Measurements from ENCODE around the gene PPP2R1B. TPM values are rescaled to one million over a fixed set of nuclear protein-coding genes. Genes with fewer than 3 reads are reported as not detected.

The PPP2R1B gene
- total and polyA plus RNA-seq, 2 of the 8 experiments (the other 6 are each of a cell fraction or from before 2014, with no cell fraction given), result 25.8 to 87.0 TPM

GRCh38 chr11:111693224-111693937, 72.8 kb downstream of the PPP2R1B start:
- Histone ChIP-seq H4K91ac (replicated peaks; ENCODE audit: insufficient read length, low read length) (no peak overlapping the region), H3K4me1 (replicated peaks in 1 of 4; ENCODE audit: control insufficient read depth in 3 of 4, insufficient read depth in 4 of 4, low read length in 3 of 4) (peaks cover 0 to 5% (median under 1%) of the 10 kb centered on the region in 4 experiments; a peak in 2 of 7 replicates), H3K9me3 (ENCODE audit: insufficient read depth in 2 of 2, low read depth in 1 of 2, low read length in 1 of 2) (no peaks in the 10 kb centered on the region), H2AK5ac (ENCODE audit: low read depth, low read length) (no peak overlapping the region), H3K27ac (ENCODE audit: low read depth, low read length) (no peak overlapping the region), H3K79me1 (ENCODE audit: low read depth, low read length) (no peaks in the 10 kb centered on the region), H3K36me3 (ENCODE audit: control insufficient read depth in 2 of 4, insufficient read depth in 4 of 4, low read length in 3 of 4) (no peaks in the 10 kb centered on the region), H2BK120ac (replicated peaks; ENCODE audit: low read depth, low read length) (no peak overlapping the region), H3K4ac (replicated peaks; ENCODE audit: insufficient read length, low read depth, low read length) (no peak overlapping the region), H3K9ac (replicated peaks in 1 of 4; ENCODE audit: extremely low read depth in 1 of 4, low read depth in 3 of 4, low read length in 3 of 4) (no peak overlapping the region), H2BK12ac (ENCODE audit: low read depth, low read length) (no peak overlapping the region), H3K14ac (ENCODE audit: insufficient read length) (no peak overlapping the region), H2BK5ac (ENCODE audit: low read depth, low read length) (no peak overlapping the region), H3K23ac (ENCODE audit: insufficient read length) (no peak overlapping the region), H3K56ac (replicated peaks; ENCODE audit: insufficient read length, low read depth, low read length) (no peak overlapping the region), H3K79me2 (ENCODE audit: control insufficient read depth in 1 of 2, insufficient read depth in 2 of 2, low read length in 2 of 2) (no peaks in the 10 kb centered on the region), H4K5ac (ENCODE audit: insufficient read length, low read depth, low read length) (no peak overlapping the region), H3K4me2 (ENCODE audit: insufficient read depth in 1 of 2, low read depth in 2 of 2, low read length in 2 of 2) (no peak overlapping the region), H3K23me2 (ENCODE audit: low read depth, low read length) (no peaks in the 10 kb centered on the region), H3K4me3 (ENCODE audit: extremely low read depth in 1 of 4, insufficient read depth in 2 of 4, low read depth in 3 of 4, low read length in 4 of 4) (no peak overlapping the region), H3K27me3 (replicated peaks in 1 of 4; ENCODE audit: control insufficient read depth in 3 of 4, extremely low read depth in 1 of 4, insufficient read depth in 3 of 4, low read length in 3 of 4) (no peaks in the 10 kb centered on the region), H2BK15ac (ENCODE audit: low read length) (no peak overlapping the region), H4K20me1 (replicated peaks in 1 of 2; ENCODE audit: control insufficient read depth in 1 of 2, insufficient read depth in 2 of 2, low read length in 2 of 2) (no peaks in the 10 kb centered on the region), H2AFZ (ENCODE audit: low read length) (no peak overlapping the region), H2BK20ac (ENCODE audit: low read length) (no peak overlapping the region), H4K8ac (ENCODE audit: extremely low read depth, insufficient read depth, low read length) (no peak overlapping the region), H3K18ac (ENCODE audit: extremely low read depth, low read length) (no peak overlapping the region)
- FAIRE-seq (no peak), DNase-seq (ENCODE audit: low read depth in 1 of 2, low spot score in 2 of 2) (no peak)
- CTCF ChIA-PET (ENCODE audit: partially characterized antibody), result no interaction called here
- POLR2A ChIA-PET (ENCODE audit: partially characterized antibody), result interaction anchor here (1.2 kb wide), 1 partner anchor 9 kb away, joined by 3 read pairs; no protein-coding TSS in a partner anchor
- WGBS, 2 experiments (ENCODE audit: extremely low coverage in 1 of 2, insufficient coverage in 1 of 2, insufficient read length in 1 of 2, insufficient replicate concordance in 2 of 2, low coverage in 1 of 2, low lambda C conversion rate in 2 of 2, missing lambda C conversion rate in 1 of 2), result 83% methylated on average over 6 of the region's 6 CpGs; no CpG with 5 or more reads in 1 of the 2 experiments
- TF ChIP-seq EP300 (IDR thresholded peaks at IDR 0.05; ENCODE audit: borderline replicate concordance in 1 of 2, low read depth in 2 of 2, low read length in 2 of 2) (no peak), RFX5 (IDR thresholded peaks at IDR 0.05; ENCODE audit: borderline replicate concordance, low read depth, low read length) (no peak), FOSL1 (IDR thresholded peaks at IDR 0.05; ENCODE audit: insufficient read depth, low read depth, low read length) (no peak), GTF2F1 (IDR thresholded peaks at IDR 0.05; ENCODE audit: borderline replicate concordance, low read depth, low read length) (no peak), RNF2 (IDR thresholded peaks at IDR 0.05; ENCODE audit: borderline replicate concordance, low read depth, low read length, missing control alignments, poor library complexity, severe bottlenecking) (no peak)

Data from H1 (cell line).